OCI-LY1 (cell line): ENCODE results near the gene GPR180.

Source experiments
- H2AFZ ChIP-seq: fragments of 200-600 bp; sonication (generic), shearing (Covaris generic); 2 replicates; pipeline ENCODE4 v1.6.0; 2014; ENCODE audit warnings: antibody characterized with exemption, mild to moderate bottlenecking, low read length
- H3F3A ChIP-seq: fragments of 200-600 bp; sonication (generic), shearing (Covaris generic); 2 replicates; pipeline ENCODE4 v1.6.0; 2014; ENCODE audit warnings: mild to moderate bottlenecking, antibody characterized with exemption, low read length, moderate library complexity; ENCODE audit not compliant: insufficient read depth
- H3K27ac ChIP-seq: fragments of 200-600 bp; sonication (generic); 2 replicates; pipeline ENCODE4 v1.5.1; 2014; ENCODE audit warnings: low read length, mixed run types, mild to moderate bottlenecking, low read depth; ENCODE audit not compliant: poor library complexity, severe bottlenecking
- H3K27me3 ChIP-seq: fragments of 200-600 bp; sonication (generic); 2 replicates; pipeline ENCODE4 v1.6.0; 2014; ENCODE audit warnings: antibody characterized with exemption, mild to moderate bottlenecking, low read length, moderate library complexity; ENCODE audit not compliant: insufficient read depth
- H3K36me3 ChIP-seq: fragments of 200-600 bp; sonication (generic); 2 replicates; pipeline ENCODE4 v1.6.1; 2014; ENCODE audit warnings: mild to moderate bottlenecking, antibody characterized with exemption, low read length, moderate library complexity, mixed read lengths; ENCODE audit not compliant: insufficient read depth
- H3K4me1 ChIP-seq: fragments of 200-600 bp; sonication (generic); 2 replicates; pipeline ENCODE4 v1.5.1; 2014; ENCODE audit warnings: mild to moderate bottlenecking, low read length, moderate library complexity; ENCODE audit not compliant: insufficient read depth, severe bottlenecking
- H3K4me2 ChIP-seq: fragments of 200-600 bp; sonication (generic), shearing (Covaris generic); 2 replicates; pipeline ENCODE4 v1.6.1; 2014; ENCODE audit warnings: low read length
- H3K4me3 ChIP-seq: fragments of 200-600 bp; sonication (generic); 2 replicates; pipeline ENCODE4 v1.5.1; 2014; ENCODE audit warnings: low read length, low read depth, mild to moderate bottlenecking, mixed read lengths; ENCODE audit not compliant: poor library complexity, severe bottlenecking
- H3K79me2 ChIP-seq: fragments of 200-600 bp; shearing (Covaris generic); 2 replicates; pipeline ENCODE4 v1.6.1; 2016; ENCODE audit warnings: mixed run types, low read length, mixed read lengths; ENCODE audit not compliant: insufficient read depth
- H3K9ac ChIP-seq: fragments of 200-600 bp; sonication (generic), shearing (Covaris generic); 2 replicates; pipeline ENCODE4 v1.6.1; 2014; ENCODE audit warnings: mild to moderate bottlenecking, low read length, mixed read lengths
- H3K9me2 ChIP-seq: fragments of 200-600 bp; sonication (generic), shearing (Covaris generic); 2 replicates; pipeline ENCODE4 v1.6.1; 2014; ENCODE audit warnings: low read depth, mild to moderate bottlenecking, low read length, mixed read lengths
- H3K9me3 ChIP-seq: fragments of 200-600 bp; shearing (Covaris generic); 2 replicates; pipeline ENCODE4 v1.6.1; 2014; ENCODE audit warnings: low read length, mixed read lengths
- H4K20me1 ChIP-seq: fragments of 200-600 bp; sonication (generic), shearing (Covaris generic); 2 replicates; pipeline ENCODE4 v1.6.0; 2016; ENCODE audit warnings: mild to moderate bottlenecking, low read length; ENCODE audit not compliant: insufficient read depth
- EZH2 ChIP-seq: fragments of 200-600 bp; sonication (generic), shearing (Covaris generic); IDR thresholded peaks from 2 replicates; pipeline ENCODE4 v1.8.0; 2017; ENCODE audit warnings: borderline replicate concordance, mixed run types, mild to moderate bottlenecking, antibody characterized with exemption, low read length, moderate library complexity, mixed read lengths
- TF ChIP-seq, protein P1 (sequence below): fragments of 200-600 bp; sonication (generic), shearing (Covaris generic); IDR thresholded peaks from 2 replicates; pipeline ENCODE4 v1.5.1; 2017; ENCODE audit warnings: mild to moderate bottlenecking, antibody characterized with exemption, low read length, moderate library complexity, mixed read lengths

Gene GPR180

DNA sequence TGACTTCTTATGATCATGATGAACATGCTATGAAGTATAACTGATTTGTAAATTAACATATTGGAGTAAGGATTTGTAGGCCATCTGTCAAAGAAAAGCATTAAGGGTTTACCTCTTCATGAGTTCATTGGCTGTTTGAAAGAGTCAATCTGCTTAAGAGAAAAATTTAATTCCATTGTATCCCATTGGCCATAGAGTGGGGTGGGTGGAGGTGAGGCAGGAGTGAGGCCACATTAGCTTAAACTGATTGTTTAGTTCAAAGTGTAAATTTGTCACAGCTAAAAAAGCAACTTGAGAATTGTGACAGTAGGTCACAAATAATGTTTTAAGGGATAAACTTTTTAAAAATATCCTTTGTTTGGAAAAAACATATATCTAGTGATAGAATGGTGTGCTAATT is 11.4 kb downstream of the GPR180 start:
- Histone ChIP-seq H3K4me2 (no peak overlapping the region), H3K9me2 (no peaks in the 10 kb centered on the region), H3F3A (no peaks in the 10 kb centered on the region), H3K36me3 (peaks cover 68% of the 10 kb centered on the region), H3K27me3 (no peaks in the 10 kb centered on the region), H3K9me3 (no peaks in the 10 kb centered on the region), H3K4me1 (no peaks in the 10 kb centered on the region), H4K20me1 (no peaks in the 10 kb centered on the region), H3K4me3 (no peak overlapping the region), H3K27ac (no peak overlapping the region), H3K9ac (no peak overlapping the region), H2AFZ (no peak overlapping the region), H3K79me2 (no peaks in the 10 kb centered on the region)
- TF ChIP-seq EZH2 = no peak
- TF ChIP-seq, protein P1, sequence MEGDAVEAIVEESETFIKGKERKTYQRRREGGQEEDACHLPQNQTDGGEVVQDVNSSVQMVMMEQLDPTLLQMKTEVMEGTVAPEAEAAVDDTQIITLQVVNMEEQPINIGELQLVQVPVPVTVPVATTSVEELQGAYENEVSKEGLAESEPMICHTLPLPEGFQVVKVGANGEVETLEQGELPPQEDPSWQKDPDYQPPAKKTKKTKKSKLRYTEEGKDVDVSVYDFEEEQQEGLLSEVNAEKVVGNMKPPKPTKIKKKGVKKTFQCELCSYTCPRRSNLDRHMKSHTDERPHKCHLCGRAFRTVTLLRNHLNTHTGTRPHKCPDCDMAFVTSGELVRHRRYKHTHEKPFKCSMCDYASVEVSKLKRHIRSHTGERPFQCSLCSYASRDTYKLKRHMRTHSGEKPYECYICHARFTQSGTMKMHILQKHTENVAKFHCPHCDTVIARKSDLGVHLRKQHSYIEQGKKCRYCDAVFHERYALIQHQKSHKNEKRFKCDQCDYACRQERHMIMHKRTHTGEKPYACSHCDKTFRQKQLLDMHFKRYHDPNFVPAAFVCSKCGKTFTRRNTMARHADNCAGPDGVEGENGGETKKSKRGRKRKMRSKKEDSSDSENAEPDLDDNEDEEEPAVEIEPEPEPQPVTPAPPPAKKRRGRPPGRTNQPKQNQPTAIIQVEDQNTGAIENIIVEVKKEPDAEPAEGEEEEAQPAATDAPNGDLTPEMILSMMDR = no peak

- Histone ChIP-seq H3K79me2 (no peaks in the 10 kb centered on the region), H3K27ac (no peak overlapping the region), H2AFZ (no peak overlapping the region), H3K4me3 (no peak overlapping the region), H3K9me2 (no peaks in the 10 kb centered on the region), H3K9me3 (no peaks in the 10 kb centered on the region), H3K4me1 (no peaks in the 10 kb centered on the region), H3K36me3 (peaks cover 53% of the 10 kb centered on the region), H3K27me3 (no peaks in the 10 kb centered on the region), H4K20me1 (no peaks in the 10 kb centered on the region), H3K4me2 (no peak overlapping the region), H3F3A (no peaks in the 10 kb centered on the region), H3K9ac (no peak overlapping the region)
- TF ChIP-seq, protein P1 = peak; percentile 95
- TF ChIP-seq EZH2 = no peak
Observed at GRCh38 chr13:94617389-94618000, 15.8 kb downstream of the GPR180 start.

DNA sequence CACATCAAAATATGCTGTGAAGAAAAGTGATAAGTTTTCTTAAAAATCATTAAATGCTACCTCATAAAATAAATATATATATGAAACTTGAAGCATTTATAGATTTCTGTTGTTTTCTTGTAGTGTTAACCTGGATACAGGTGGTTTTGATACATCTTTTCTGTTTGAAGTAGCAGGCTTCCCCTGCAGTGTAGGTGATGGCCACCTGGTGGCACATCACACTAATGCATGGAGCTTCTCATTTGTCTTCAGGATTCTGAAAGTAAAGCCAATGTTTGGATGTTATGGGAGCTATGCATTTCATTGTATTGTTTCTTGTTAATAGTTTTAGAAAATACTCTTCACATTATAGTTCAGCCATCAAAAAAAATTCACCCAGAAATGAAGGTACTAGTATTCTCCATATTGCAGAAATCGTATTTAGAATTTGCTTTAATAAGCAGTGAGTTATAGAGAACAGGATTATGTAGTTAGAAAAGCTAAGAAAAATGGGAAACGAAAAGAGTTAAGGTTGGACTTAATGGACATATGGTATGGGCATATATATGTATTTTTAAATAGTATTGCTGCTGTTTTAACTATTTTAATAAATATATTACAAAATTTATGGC is 18.7 kb downstream of the GPR180 start:
- Histone ChIP-seq H3K4me3 (no peak overlapping the region), H3K36me3 (peaks cover 46% of the 10 kb centered on the region), H3K4me1 (no peaks in the 10 kb centered on the region), H3F3A (no peaks in the 10 kb centered on the region), H3K4me2 (no peak overlapping the region), H3K27ac (no peak overlapping the region), H4K20me1 (no peaks in the 10 kb centered on the region), H3K9ac (no peak overlapping the region), H3K27me3 (no peaks in the 10 kb centered on the region), H3K79me2 (no peaks in the 10 kb centered on the region), H3K9me2 (no peaks in the 10 kb centered on the region), H2AFZ (no peak overlapping the region), H3K9me3 (no peaks in the 10 kb centered on the region)
- TF ChIP-seq EZH2 = no peak
- TF ChIP-seq, protein P1 = peak; percentile 94
